Activated CD4-positive, alpha-beta T cell treated with anti-CD3 and anti-CD28 coated beads for 36 hours (primary cell): ENCODE results near the gene ADAMTSL2. TPM values are rescaled to one million over a fixed set of nuclear protein-coding genes. Genes with fewer than 3 reads are reported as not detected.

ENCODE experiments used
- ATAC-seq: fragments of 200-7000 bp; cut with Tn5 transposase; one replicate; pipeline ENCODE4 v1.10.0; 2021; ENCODE audit warnings: mild to moderate bottlenecking, moderate library complexity
- CTCF ChIA-PET: fragments of 350-600 bp; sonication (Branson Sonifier 250); formaldehyde crosslinking; loops from one replicate; lab custom pipeline; 2021; ENCODE audit warnings: antibody characterized with exemption; lab: Charles Lee
- POLR2A ChIA-PET: fragments of 350-600 bp; sonication (Branson Sonifier 250); formaldehyde crosslinking; loops from one replicate; lab custom pipeline; 2021; ENCODE audit warnings: antibody characterized with exemption, inconsistent platforms; lab: Charles Lee
- DNase-seq: peaks from one replicate; pipeline ENCODE4 v3.0.0-alpha.2; 2020
- H3K27ac Mint-ChIP-seq: one replicate; pipeline ENCODE4 v1.8.0; 2021; ENCODE audit warnings: mixed read lengths
- H3K27me3 Mint-ChIP-seq: one replicate; pipeline ENCODE4 v1.8.0; 2021; ENCODE audit warnings: mixed read lengths
- H3K36me3 Mint-ChIP-seq: one replicate; pipeline ENCODE4 v1.8.0; 2021; ENCODE audit warnings: low read depth, mixed read lengths
- H3K4me1 Mint-ChIP-seq: one replicate; pipeline ENCODE4 v1.8.0; 2021; ENCODE audit warnings: mixed read lengths
- H3K4me3 Mint-ChIP-seq: one replicate; pipeline ENCODE4 v1.8.0; 2021; ENCODE audit warnings: mild to moderate bottlenecking, moderate library complexity, mixed read lengths
- H3K9me3 Mint-ChIP-seq: one replicate; pipeline ENCODE4 v1.8.0; 2021; ENCODE audit warnings: low read depth, mixed read lengths
- intact Hi-C, 2 experiments: fragments of 100-400 bp; cut with DNase I in 1 of 2; cut with micrococcal nuclease in 1 of 2; formaldehyde crosslinking; loops; one replicate each; pipeline versions ENCODE4 v1.14.2 to v1.15.1; 2022 to 2024; cut with DNase I, micrococcal nuclease
- total RNA-seq, 2 experiments: library from RNA; stranded (reverse); gene quantifications; one replicate each; pipeline ENCODE4 v1.2.3, GENCODE V29; 2021

ADAMTSL2 gene
- total RNA-seq, 2 experiments from 2014 or later: 0.11 to 0.32 TPM

GRCh38 chr9:133614678-133615077 lies 80.2 kb downstream of the ADAMTSL2 start:
- H3K4me1 Mint-ChIP-seq: peaks cover 4% of the 10 kb centered on the region
- intact Hi-C loops: no loop called here
- DNase-seq: no peak
- H3K4me3 Mint-ChIP-seq: no peak overlapping the region
- H3K9me3 Mint-ChIP-seq: no peaks in the 10 kb centered on the region
- peaks cover 7% of the 10 kb centered on the region for H3K27me3 Mint-ChIP-seq
- no peak for ATAC-seq
- POLR2A ChIA-PET: no interaction called here
- H3K27ac Mint-ChIP-seq: no peak overlapping the region
- CTCF ChIA-PET: interaction anchor here (0.7 kb wide), 1 partner anchor 72 kb away, joined by 3 read pairs; no protein-coding TSS in a partner anchor
- no peaks in the 10 kb centered on the region for H3K36me3 Mint-ChIP-seq

- Mint-ChIP-seq H3K4me1 (peaks cover 9% of the 10 kb centered on the region), H3K36me3 (no peaks in the 10 kb centered on the region), H3K27ac (no peak overlapping the region), H3K27me3 (peaks cover 4% of the 10 kb centered on the region), H3K4me3 (no peak overlapping the region), H3K9me3 (no peaks in the 10 kb centered on the region)
- ChIA-PET POLR2A (no interaction called here), CTCF (interaction anchor here (0.7 kb wide), 1 partner anchor 72 kb away, joined by 3 read pairs; no protein-coding TSS in a partner anchor)
- intact Hi-C loops: no loop called here
- DNase-seq (no peak), ATAC-seq (no peak)
These were observed 80.7 kb downstream of the ADAMTSL2 start for GRCh38 chr9:133615186-133615585.

- H3K36me3 Mint-ChIP-seq: no peaks in the 10 kb centered on the region
- peaks cover 14% of the 10 kb centered on the region for H3K4me1 Mint-ChIP-seq
- DNase-seq (no peak), ATAC-seq (no peak)
- no peaks in the 10 kb centered on the region for H3K9me3 Mint-ChIP-seq
- intact Hi-C loops: no loop called here
- H3K27ac Mint-ChIP-seq: no peak overlapping the region
- CTCF ChIA-PET: no interaction called here
- no peaks in the 10 kb centered on the region for H3K27me3 Mint-ChIP-seq
- POLR2A ChIA-PET: no interaction called here
- no peak overlapping the region for H3K4me3 Mint-ChIP-seq
These were observed 81.2 kb downstream of the ADAMTSL2 start for GRCh38 chr9:133615606-133616188.

GRCh38 chr9:133616643-133617405 lies 82.3 kb downstream of the ADAMTSL2 start:
- Mint-ChIP-seq H3K9me3 (no peaks in the 10 kb centered on the region), H3K4me1 (peaks cover 25% of the 10 kb centered on the region), H3K4me3 (no peak overlapping the region), H3K36me3 (no peaks in the 10 kb centered on the region), H3K27ac (no peak overlapping the region), H3K27me3 (no peaks in the 10 kb centered on the region)
- ChIA-PET CTCF (interaction anchor here (0.6 kb wide), 1 partner anchor 9 kb away, joined by 3 read pairs; no protein-coding TSS in a partner anchor), POLR2A (no interaction called here)
- DNase-seq (no peak), ATAC-seq (no peak)
- intact Hi-C loops: no loop called here

- ChIA-PET CTCF (no interaction called here), POLR2A (no interaction called here)
- ATAC-seq: no peak
- intact Hi-C loops: no loop called here
- DNase-seq: no peak
- Mint-ChIP-seq H3K36me3 (no peaks in the 10 kb centered on the region), H3K4me1 (peaks cover 33% of the 10 kb centered on the region), H3K4me3 (no peak overlapping the region), H3K27me3 (no peaks in the 10 kb centered on the region), H3K27ac (no peak overlapping the region), H3K9me3 (no peaks in the 10 kb centered on the region)
These were observed 84.2 kb downstream of the ADAMTSL2 start for GRCh38 chr9:133618726-133619125.

- ChIA-PET POLR2A (no interaction called here), CTCF (interaction anchor here (0.7 kb wide), 1 partner anchor 123 kb away, joined by 3 read pairs; no protein-coding TSS in a partner anchor)
- peak; percentile 84 for ATAC-seq
- Mint-ChIP-seq H3K4me1 (peaks cover 33% of the 10 kb centered on the region), H3K36me3 (no peaks in the 10 kb centered on the region), H3K9me3 (no peaks in the 10 kb centered on the region), H3K4me3 (no peak overlapping the region), H3K27ac (peak overlapping the region; percentile 70), H3K27me3 (no peaks in the 10 kb centered on the region)
- peak; percentile 73 for DNase-seq
- intact Hi-C loops: no loop called here
These were observed 85.3 kb downstream of the ADAMTSL2 start for GRCh38 chr9:133619791-133620190.

GRCh38 chr9:133621725-133622267 lies 87.3 kb downstream of the ADAMTSL2 start:
- DNase-seq (no peak), ATAC-seq (no peak)
- CTCF ChIA-PET: no interaction called here
- peaks cover 7% of the 10 kb centered on the region for H3K9me3 Mint-ChIP-seq
- POLR2A ChIA-PET: no interaction called here
- no peak overlapping the region for H3K4me3 Mint-ChIP-seq
- H3K27me3 Mint-ChIP-seq: no peaks in the 10 kb centered on the region
- no peak overlapping the region for H3K27ac Mint-ChIP-seq
- H3K4me1 Mint-ChIP-seq: peaks cover 33% of the 10 kb centered on the region
- no peaks in the 10 kb centered on the region for H3K36me3 Mint-ChIP-seq
- intact Hi-C loops: no loop called here

GRCh38 chr9:133622555-133622954 lies 88.1 kb downstream of the ADAMTSL2 start:
- ATAC-seq (no peak), DNase-seq (no peak)
- peaks cover 33% of the 10 kb centered on the region for H3K4me1 Mint-ChIP-seq
- intact Hi-C loops: no loop called here
- no peak overlapping the region for H3K27ac Mint-ChIP-seq
- ChIA-PET CTCF (interaction anchor here (0.6 kb wide), 1 partner anchor 12 kb away, joined by 3 read pairs; no protein-coding TSS in a partner anchor), POLR2A (no interaction called here)
- H3K27me3 Mint-ChIP-seq: no peaks in the 10 kb centered on the region
- H3K9me3 Mint-ChIP-seq: peaks cover 8% of the 10 kb centered on the region
- no peak overlapping the region for H3K4me3 Mint-ChIP-seq
- no peaks in the 10 kb centered on the region for H3K36me3 Mint-ChIP-seq

Other genes starting within 250 kb of the ADAMTSL2 start
- 10 to 100 TPM; 22.4 to 24.3 TPM for gene SURF6, start 198.5 kb upstream of the ADAMTSL2 start, total RNA-seq
- 10 to 100 TPM; 22.9 to 26.4 TPM for gene MED22, start 186.6 kb upstream of the ADAMTSL2 start, total RNA-seq
- 1,000 to 10,000 TPM; 3,179 to 3,246 TPM for gene RPL7A, start 186.5 kb upstream of the ADAMTSL2 start, total RNA-seq
- gene SURF1, start 178.2 kb upstream of the ADAMTSL2 start, total RNA-seq: 10 to 100 TPM; 17.4 to 29.1 TPM
- 10 to 100 TPM; 17.3 to 21.8 TPM for gene SURF2, start 178.2 kb upstream of the ADAMTSL2 start, total RNA-seq
- 100 to 1,000 TPM; 283 to 349 TPM for gene SURF4, start 158.6 kb upstream of the ADAMTSL2 start, total RNA-seq
- gene STKLD1, start 158.3 kb upstream of the ADAMTSL2 start, total RNA-seq: under 1 TPM; 0.40 to 0.82 TPM
- 10 to 100 TPM; 25.9 to 34.3 TPM for gene REXO4, start 116.7 kb upstream of the ADAMTSL2 start, total RNA-seq
- 1 to 10 TPM; 1.7 to 2.5 TPM for gene ADAMTS13, start 112.3 kb upstream of the ADAMTSL2 start, total RNA-seq
- under 1 TPM; 0.87 to 0.90 TPM for gene CACFD1, start 74.7 kb upstream of the ADAMTSL2 start, total RNA-seq
- gene SLC2A6, start 55.6 kb upstream of the ADAMTSL2 start, total RNA-seq: 1 to 10 TPM; 1.6 to 1.9 TPM
- gene MYMK, start 9.7 kb upstream of the ADAMTSL2 start, total RNA-seq: not detected
- gene FAM163B, start 74.7 kb downstream of the ADAMTSL2 start, total RNA-seq: not detected
- not detected for gene DBH, start 101.7 kb downstream of the ADAMTSL2 start, total RNA-seq
- gene SARDH, start 203.6 kb downstream of the ADAMTSL2 start, total RNA-seq: 1 to 10 TPM; 7.8 to 8.2 TPM